Measurements from ENCODE around the gene ECSIT.

The ECSIT gene

DNA sequence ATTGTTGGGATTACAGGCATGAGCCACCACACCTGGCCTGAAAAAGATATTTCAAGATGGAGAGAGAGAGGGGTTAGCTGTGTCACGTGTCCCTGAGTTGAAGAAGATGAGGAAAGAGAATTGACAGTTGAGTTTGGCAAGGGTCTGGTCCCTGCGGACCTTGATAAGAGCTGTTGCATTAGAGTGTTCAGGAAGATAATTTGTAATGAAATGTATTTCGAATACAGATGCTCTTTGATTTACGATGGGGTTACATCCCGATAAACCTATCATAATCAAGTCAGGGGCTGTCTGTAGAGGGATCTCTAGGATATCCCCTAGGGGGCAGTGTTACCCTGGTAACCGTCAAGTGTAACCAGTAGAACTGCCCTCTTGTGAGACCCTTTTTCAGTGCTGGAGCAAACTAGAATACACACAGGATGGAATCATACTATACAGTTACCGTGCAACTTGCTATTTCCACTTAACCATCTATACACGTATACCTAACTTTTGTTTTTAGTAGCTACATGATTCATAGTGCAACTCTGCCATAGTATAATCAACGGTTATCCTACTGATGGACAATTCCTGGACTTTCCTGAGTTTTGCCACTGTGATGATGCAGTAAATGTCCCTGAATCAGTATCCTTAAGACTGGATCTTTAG is 31.6 kb upstream of the ECSIT start:
- peak; percentile 82 for DNase-seq
- Histone ChIP-seq H4K91ac (ENCODE audit: low read length) (no peak overlapping the region), H2BK12ac (ENCODE audit: low read length in 2 of 2) (no peak overlapping the region), H3K4me3 (ENCODE audit: insufficient read depth in 1 of 2, low read depth in 1 of 2, low read length in 2 of 2) (peak overlapping the region in 1 of 2 experiments; percentile 99), H4K8ac (ENCODE audit: low read length) (no peak overlapping the region), H3K4me1 (ENCODE audit: control insufficient read depth, insufficient read depth, low read depth, low read length) (peaks cover 9% of the 10 kb centered on the region), H3K9ac (ENCODE audit: low read length) (peak overlapping the region; percentile 96), H3K14ac (ENCODE audit: low read length in 2 of 2) (no peak overlapping the region), H3K27ac (ENCODE audit: low read length, poor library complexity, severe bottlenecking) (no peak overlapping the region), H3K27me3 (ENCODE audit: control insufficient read depth in 1 of 2, insufficient read depth in 1 of 2, low read length in 2 of 2) (no peaks in the 10 kb centered on the region), H3K9me3 (ENCODE audit: control insufficient read depth, low read length) (no peaks in the 10 kb centered on the region), H3K79me1 (replicated peaks; ENCODE audit: low read length, poor library complexity, severe bottlenecking) (peaks cover 13% of the 10 kb centered on the region), H3K23ac (ENCODE audit: low read length in 2 of 2) (no peak overlapping the region), H2BK5ac (ENCODE audit: low read depth, low read length, poor library complexity, severe bottlenecking) (no peak overlapping the region), H3K4ac (ENCODE audit: low read depth in 1 of 2, low read length in 2 of 2) (no peak overlapping the region), H3K36me3 (ENCODE audit: control insufficient read depth in 1 of 2, insufficient read depth in 2 of 2, low read depth in 1 of 2, low read length in 2 of 2) (peaks cover 5 to 14% of the 10 kb centered on the region in 2 experiments), H2AK5ac (ENCODE audit: low read length, severe bottlenecking) (no peak overlapping the region), H2BK120ac (ENCODE audit: low read depth, low read length) (no peak overlapping the region), H2BK15ac (ENCODE audit: low read depth, poor library complexity, severe bottlenecking) (no peak overlapping the region), H3K18ac (ENCODE audit: low read depth in 1 of 2, low read length in 2 of 2) (no peak overlapping the region), H2AFZ (ENCODE audit: low read depth, low read length) (no peak overlapping the region), H3K4me2 (ENCODE audit: low read length, poor library complexity, severe bottlenecking) (no peak overlapping the region)
- 28% methylated on average over 9 of the region's 9 CpGs for WGBS

DNA sequence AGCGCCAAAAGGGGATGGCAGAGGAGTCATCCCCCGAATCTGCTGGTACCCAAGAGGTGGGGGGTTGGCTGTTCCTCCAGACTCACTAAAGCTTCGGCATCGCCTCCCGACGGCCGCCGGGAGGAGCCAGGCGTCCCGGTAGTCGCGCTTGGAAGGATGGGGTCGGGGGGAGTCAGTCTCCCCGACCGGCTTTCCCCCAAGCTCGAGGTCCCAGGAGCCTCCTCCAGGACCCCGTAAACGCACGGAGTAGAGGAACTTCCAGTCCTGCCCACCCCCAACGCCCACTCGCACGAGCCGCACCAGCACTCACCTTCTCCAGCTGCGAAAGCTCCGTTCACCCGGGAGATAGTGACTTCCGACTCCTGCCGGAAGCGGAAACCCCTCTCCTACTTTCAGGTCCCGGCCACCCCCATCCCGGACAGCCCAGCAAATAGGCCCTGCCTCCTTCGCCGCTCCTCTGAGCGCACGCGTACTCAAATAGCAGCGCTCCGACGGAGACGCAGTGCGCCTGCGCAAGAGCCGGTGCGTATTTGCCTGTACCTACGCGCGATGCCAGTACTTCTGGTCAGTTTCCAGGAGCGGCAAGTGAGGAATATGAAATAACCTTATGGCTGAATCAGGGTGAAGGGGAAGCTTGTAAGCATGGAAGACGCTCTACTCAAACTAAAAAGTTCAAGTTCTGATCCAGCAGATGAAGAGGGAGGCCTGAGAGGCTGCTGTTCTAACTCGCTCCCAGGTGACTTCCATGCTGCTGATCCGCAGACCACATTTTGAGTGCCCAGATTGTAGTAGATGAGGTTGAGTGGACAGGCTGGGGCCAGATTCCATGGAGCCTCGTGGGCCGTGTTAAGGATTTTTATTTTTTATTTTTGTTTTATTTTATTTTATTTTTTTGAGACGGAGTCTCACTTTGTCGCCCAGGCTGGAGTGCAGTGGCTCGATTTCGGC is 30.2 kb upstream of the ECSIT start, which contains the start of gene ELOF1:
ELOF1 (minus strand) TSS at position 350 of the 948 bp plus-strand sequence. CDS start 4,883 bp downstream, outside the sequence.
- Histone ChIP-seq H3K79me1 (replicated peaks; ENCODE audit: low read length, poor library complexity, severe bottlenecking) (peaks cover 22% of the 10 kb centered on the region), H3K14ac (ENCODE audit: low read length in 2 of 2) (peak within 1 kb of the TSS in 1 of 2 experiments; percentile 58), H3K27ac (ENCODE audit: low read length, poor library complexity, severe bottlenecking) (peak within 1 kb of the TSS; percentile 22), H3K4me3 (ENCODE audit: insufficient read depth in 1 of 2, low read depth in 1 of 2, low read length in 2 of 2) (peak within 1 kb of the TSS; percentile 81 to 99), H2BK5ac (ENCODE audit: low read depth, low read length, poor library complexity, severe bottlenecking) (no peak within 1 kb of the TSS), H3K9ac (ENCODE audit: low read length) (peak within 1 kb of the TSS; percentile 96), H2BK12ac (ENCODE audit: low read length in 2 of 2) (no peak within 1 kb of the TSS), H3K36me3 (ENCODE audit: control insufficient read depth in 1 of 2, insufficient read depth in 2 of 2, low read depth in 1 of 2, low read length in 2 of 2) (peaks cover 14 to 24% of the 10 kb centered on the region in 2 experiments), H3K18ac (ENCODE audit: low read depth in 1 of 2, low read length in 2 of 2) (peak within 1 kb of the TSS in 1 of 2 experiments; percentile 38), H3K9me3 (ENCODE audit: control insufficient read depth, low read length) (no peaks in the 10 kb centered on the region), H2AK5ac (ENCODE audit: low read length, severe bottlenecking) (no peak within 1 kb of the TSS), H2BK15ac (ENCODE audit: low read depth, poor library complexity, severe bottlenecking) (no peak within 1 kb of the TSS), H3K4me1 (ENCODE audit: control insufficient read depth, insufficient read depth, low read depth, low read length) (peaks cover 9% of the 10 kb centered on the region), H4K91ac (ENCODE audit: low read length) (no peak within 1 kb of the TSS), H3K23ac (ENCODE audit: low read length in 2 of 2) (no peak within 1 kb of the TSS), H3K4me2 (ENCODE audit: low read length, poor library complexity, severe bottlenecking) (peak within 1 kb of the TSS; percentile 87), H4K8ac (ENCODE audit: low read length) (peak within 1 kb of the TSS; percentile 47), H3K4ac (ENCODE audit: low read depth in 1 of 2, low read length in 2 of 2) (peak within 1 kb of the TSS in 1 of 2 experiments; percentile 58), H2AFZ (ENCODE audit: low read depth, low read length) (peak within 1 kb of the TSS; percentile 46), H2BK120ac (ENCODE audit: low read depth, low read length) (no peak within 1 kb of the TSS), H3K27me3 (ENCODE audit: control insufficient read depth in 1 of 2, insufficient read depth in 1 of 2, low read length in 2 of 2) (no peaks in the 10 kb centered on the region)
- 11% methylated on average over 49 of the region's 57 CpGs for WGBS
- DNase-seq = peak; percentile 98

DNA sequence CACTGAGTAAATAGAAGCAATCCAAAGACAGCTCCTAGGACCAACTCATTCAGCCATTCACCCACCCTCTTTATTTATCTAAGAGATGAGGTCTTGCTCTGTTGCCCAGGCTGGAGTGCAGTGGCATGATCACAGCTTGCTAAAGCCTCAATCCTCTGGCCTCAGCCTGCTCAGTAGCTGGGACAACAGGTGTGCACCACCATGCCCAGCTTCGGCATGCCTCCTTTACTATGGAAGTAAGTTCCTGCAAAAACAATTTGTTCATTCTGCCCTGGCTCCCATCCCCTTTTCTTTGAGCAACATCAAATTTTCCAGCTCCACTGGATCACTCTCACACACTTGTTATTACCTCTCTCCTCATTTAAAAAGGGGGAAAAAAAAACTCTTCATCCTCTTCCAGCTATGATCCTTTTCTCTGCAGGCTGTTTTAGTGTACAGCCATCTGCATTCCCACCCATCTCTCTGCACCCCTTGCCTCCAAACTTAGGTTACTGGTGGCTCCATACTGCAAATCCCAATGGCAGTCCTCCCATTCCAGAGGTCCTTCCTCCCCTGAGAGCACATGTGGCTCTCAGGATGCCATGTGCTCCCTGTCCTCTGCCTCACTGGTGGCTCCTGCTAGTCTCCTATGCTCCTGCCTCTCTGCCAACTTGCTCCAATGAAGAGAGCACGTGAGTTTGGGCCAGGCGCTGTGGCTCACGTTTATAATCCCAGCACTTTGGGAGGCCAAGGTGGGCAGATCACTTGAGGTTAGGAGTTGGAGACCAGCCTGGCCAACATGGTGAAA is 27.9 kb upstream of the ECSIT start:
- Histone ChIP-seq H3K79me1 (replicated peaks; ENCODE audit: low read length, poor library complexity, severe bottlenecking) (peaks cover 29% of the 10 kb centered on the region), H3K18ac (ENCODE audit: low read depth in 1 of 2, low read length in 2 of 2) (no peak overlapping the region), H3K4me2 (ENCODE audit: low read length, poor library complexity, severe bottlenecking) (no peak overlapping the region), H2BK5ac (ENCODE audit: low read depth, low read length, poor library complexity, severe bottlenecking) (no peak overlapping the region), H3K14ac (ENCODE audit: low read length in 2 of 2) (no peak overlapping the region), H2AFZ (ENCODE audit: low read depth, low read length) (no peak overlapping the region), H2BK15ac (ENCODE audit: low read depth, poor library complexity, severe bottlenecking) (no peak overlapping the region), H4K8ac (ENCODE audit: low read length) (peak overlapping the region; percentile 4), H2BK120ac (ENCODE audit: low read depth, low read length) (no peak overlapping the region), H3K27me3 (ENCODE audit: control insufficient read depth in 1 of 2, insufficient read depth in 1 of 2, low read length in 2 of 2) (no peaks in the 10 kb centered on the region), H2AK5ac (ENCODE audit: low read length, severe bottlenecking) (no peak overlapping the region), H2BK12ac (ENCODE audit: low read length in 2 of 2) (no peak overlapping the region), H3K4me1 (ENCODE audit: control insufficient read depth, insufficient read depth, low read depth, low read length) (peaks cover 9% of the 10 kb centered on the region), H3K9me3 (ENCODE audit: control insufficient read depth, low read length) (no peaks in the 10 kb centered on the region), H3K36me3 (ENCODE audit: control insufficient read depth in 1 of 2, insufficient read depth in 2 of 2, low read depth in 1 of 2, low read length in 2 of 2) (peaks cover 35 to 47% of the 10 kb centered on the region in 2 experiments), H3K4me3 (ENCODE audit: insufficient read depth in 1 of 2, low read depth in 1 of 2, low read length in 2 of 2) (no peak overlapping the region), H4K91ac (ENCODE audit: low read length) (peak overlapping the region; percentile 25), H3K4ac (ENCODE audit: low read depth in 1 of 2, low read length in 2 of 2) (no peak overlapping the region), H3K27ac (ENCODE audit: low read length, poor library complexity, severe bottlenecking) (no peak overlapping the region), H3K9ac (ENCODE audit: low read length) (peak overlapping the region; percentile 43), H3K23ac (ENCODE audit: low read length in 2 of 2) (no peak overlapping the region)
- 96% methylated on average over 4 of the region's 4 CpGs for WGBS
- DNase-seq = no peak

Measured in mesenchymal stem cell (in vitro differentiated cells and primary cell).